ENCODE measurements around the gene USP25. TPM values are rescaled to one million over a fixed set of nuclear protein-coding genes. Genes with fewer than 3 reads are reported as not detected.

The USP25 gene
- total and polyA plus RNA-seq, 2 donors (not counting 1 experiment from before 2014, with no cell fraction given), result 14.2 to 55.5 TPM

GRCh38 chr21:15872236-15872635, 142.5 kb downstream of the USP25 start:
- ChIA-PET CTCF (no interaction called here), POLR2A (no interaction called here)
- no peak overlapping the region for H3K4me2 ChIP-seq (replicated peaks; ENCODE audit: low read depth, low read length, poor library complexity, severe bottlenecking)
- no peaks in the 10 kb centered on the region for H4K20me1 ChIP-seq (ENCODE audit: control insufficient read depth, insufficient read depth, low read length, poor library complexity, severe bottlenecking)
- no peak for ATAC-seq (ENCODE audit: low read depth)
- H3K36me3 ChIP-seq (replicated peaks in 1 of 2; ENCODE audit: control extremely low read depth in 1 of 2, control insufficient read depth in 1 of 2, extremely low read depth in 1 of 2, insufficient read depth in 2 of 2, low read length in 1 of 2), result peaks cover 19 to 40% of the 10 kb centered on the region in 2 experiments
- TF ChIP-seq CTCF (IDR thresholded peaks at IDR 0.05) (no peak), EZH2 (IDR thresholded peaks at IDR 0.05; ENCODE audit: borderline replicate concordance, insufficient read depth, low read depth, low read length, poor library complexity, severe bottlenecking) (no peak)
- intact Hi-C loops (cut with micrococcal nuclease), result no loop called here
- H2AFZ ChIP-seq (ENCODE audit: insufficient read depth, low read depth, low read length, poor library complexity, severe bottlenecking), result no peak overlapping the region
- no peaks in the 10 kb centered on the region for H3K79me2 ChIP-seq (ENCODE audit: control insufficient read depth, insufficient read depth, low read length)
- H3K9ac ChIP-seq (ENCODE audit: low read length), result no peak overlapping the region
- Mint-ChIP-seq H3K4me1 (peaks cover 13% of the 10 kb centered on the region), H3K4me3 (no peak overlapping the region), H3K27ac (no peak overlapping the region), H3K27me3 (no peaks in the 10 kb centered on the region), H3K9me3 (ENCODE audit: insufficient read depth) (peaks cover 2% of the 10 kb centered on the region)
- H3K27ac ChIP-seq (ENCODE audit: low read length in 2 of 2), result no peak overlapping the region
- no CpG with 5 or more reads among the region's 4 CpGs for WGBS (ENCODE audit: insufficient coverage)
- H3K4me3 ChIP-seq (ENCODE audit: control extremely low read depth in 1 of 5, extremely low read depth in 1 of 5, insufficient read depth in 1 of 5, low read depth in 2 of 5, low read length in 4 of 5), result no peak overlapping the region
- H3K9me3 ChIP-seq (ENCODE audit: control extremely low read depth in 1 of 3, control insufficient read depth in 2 of 3, insufficient read depth in 1 of 3, low read length in 2 of 3), result no peaks in the 10 kb centered on the region
- no peaks in the 10 kb centered on the region for H3K27me3 ChIP-seq (replicated peaks in 1 of 4; ENCODE audit: control extremely low read depth in 1 of 4, control insufficient read depth in 3 of 4, insufficient read depth in 4 of 4, low read length in 3 of 4)
- peaks cover 0 to 4% of the 10 kb centered on the region in 2 donors for H3K4me1 ChIP-seq (ENCODE audit: control insufficient read depth in 2 of 2, insufficient read depth in 2 of 2, low read length in 2 of 2)
- no peak for DNase-seq

- WGBS (ENCODE audit: insufficient coverage), result no CpG with 5 or more reads among the region's 5 CpGs
- Histone ChIP-seq H3K4me3 (ENCODE audit: control extremely low read depth in 1 of 5, extremely low read depth in 1 of 5, insufficient read depth in 1 of 5, low read depth in 2 of 5, low read length in 4 of 5) (no peak overlapping the region), H3K27me3 (replicated peaks in 1 of 4; ENCODE audit: control extremely low read depth in 1 of 4, control insufficient read depth in 3 of 4, insufficient read depth in 4 of 4, low read length in 3 of 4) (no peaks in the 10 kb centered on the region), H3K4me2 (replicated peaks; ENCODE audit: low read depth, low read length, poor library complexity, severe bottlenecking) (no peak overlapping the region), H3K9me3 (ENCODE audit: control extremely low read depth in 1 of 3, control insufficient read depth in 2 of 3, insufficient read depth in 1 of 3, low read length in 2 of 3) (no peaks in the 10 kb centered on the region), H3K4me1 (ENCODE audit: control insufficient read depth in 2 of 2, insufficient read depth in 2 of 2, low read length in 2 of 2) (peaks cover 0 to 4% of the 10 kb centered on the region in 2 donors), H3K9ac (ENCODE audit: low read length) (no peak overlapping the region), H3K27ac (ENCODE audit: low read length in 2 of 2) (no peak overlapping the region), H3K79me2 (ENCODE audit: control insufficient read depth, insufficient read depth, low read length) (no peaks in the 10 kb centered on the region), H3K36me3 (replicated peaks in 1 of 2; ENCODE audit: control extremely low read depth in 1 of 2, control insufficient read depth in 1 of 2, extremely low read depth in 1 of 2, insufficient read depth in 2 of 2, low read length in 1 of 2) (peaks cover 20 to 39% of the 10 kb centered on the region in 2 experiments), H2AFZ (ENCODE audit: insufficient read depth, low read depth, low read length, poor library complexity, severe bottlenecking) (no peak overlapping the region), H4K20me1 (ENCODE audit: control insufficient read depth, insufficient read depth, low read length, poor library complexity, severe bottlenecking) (no peaks in the 10 kb centered on the region)
- TF ChIP-seq EZH2 (IDR thresholded peaks at IDR 0.05; ENCODE audit: borderline replicate concordance, insufficient read depth, low read depth, low read length, poor library complexity, severe bottlenecking) (no peak), CTCF (IDR thresholded peaks at IDR 0.05) (no peak)
- peaks cover 2% of the 10 kb centered on the region for H3K9me3 Mint-ChIP-seq (ENCODE audit: insufficient read depth)
- intact Hi-C loops (cut with micrococcal nuclease), result no loop called here
- H3K27me3 Mint-ChIP-seq, result no peaks in the 10 kb centered on the region
- no peak for DNase-seq
- no peak overlapping the region for H3K4me3 Mint-ChIP-seq
- H3K27ac Mint-ChIP-seq, result no peak overlapping the region
- H3K4me1 Mint-ChIP-seq, result peaks cover 11% of the 10 kb centered on the region
- ATAC-seq (ENCODE audit: low read depth), result no peak
- POLR2A ChIA-PET, result no interaction called here
- CTCF ChIA-PET, result no interaction called here
Measured at GRCh38 chr21:15874615-15875014, 144.8 kb downstream of the USP25 start.

Data from B cell (primary cell).